DMS114 treated with DMSO at 0.1 percent for 48 hours (cell line): ENCODE data around the gene PPARD.
"Not testable (repeated sequence)": the region's sequence is repeated elsewhere in the genome, so short reads cannot be mapped to it uniquely, and the experiment has no call there.

ENCODE experiments used
- DNase-seq: peaks from one replicate; lab custom pipeline; 2025; ENCODE audit not compliant: unreplicated experiment; lab: John Stamatoyannopoulos, UW

Gene PPARD

GRCh38 chr6:35378261-35378660 lies 35.9 kb downstream of the PPARD start:
- no peak for DNase-seq

GRCh38 chr6:35381132-35381531 lies 38.8 kb downstream of the PPARD start:
- no peak for DNase-seq

- no peak for DNase-seq
These were observed 39.7 kb downstream of the PPARD start for GRCh38 chr6:35382015-35382414.

- no peak for DNase-seq
These were observed 43.3 kb downstream of the PPARD start for GRCh38 chr6:35385457-35386202.

- DNase-seq: no peak
These were observed 44.6 kb downstream of the PPARD start for GRCh38 chr6:35386989-35387388.

GRCh38 chr6:35388030-35388429 lies 45.7 kb downstream of the PPARD start:
- DNase-seq: no peak

GRCh38 chr6:35388772-35389352 lies 46.5 kb downstream of the PPARD start:
- no peak for DNase-seq

- DNase-seq: not testable (repeated sequence)
These were observed 47.0 kb downstream of the PPARD start for GRCh38 chr6:35389386-35389785.

GRCh38 chr6:35391240-35391968 lies 49.0 kb downstream of the PPARD start:
- no peak for DNase-seq

GRCh38 chr6:35392111-35392702 lies 49.8 kb downstream of the PPARD start:
- DNase-seq: no peak

- DNase-seq: no peak
These were observed 50.7 kb downstream of the PPARD start for GRCh38 chr6:35392773-35393672.

- no peak for DNase-seq
These were observed 54.6 kb downstream of the PPARD start for GRCh38 chr6:35396991-35397390.

GRCh38 chr6:35397806-35398418 lies 55.6 kb downstream of the PPARD start:
- no peak for DNase-seq

GRCh38 chr6:35398526-35398925 lies 56.2 kb downstream of the PPARD start:
- DNase-seq: no peak

GRCh38 chr6:35400111-35400510 lies 57.8 kb downstream of the PPARD start:
- DNase-seq: no peak

GRCh38 chr6:35400901-35401311 lies 58.5 kb downstream of the PPARD start:
- DNase-seq: no peak

GRCh38 chr6:35401514-35401913 lies 59.2 kb downstream of the PPARD start:
- DNase-seq: no peak

- DNase-seq: no peak
These were observed 59.9 kb downstream of the PPARD start for GRCh38 chr6:35402136-35402855.

- DNase-seq: no peak
These were observed 60.5 kb downstream of the PPARD start for GRCh38 chr6:35402856-35403191.
